Stimulated activated CD8-positive, alpha-beta memory T cell treated with anti-CD3 and anti-CD28 coated beads, Interleukin-4, amount 100 ng/mL, for 48 hours (primary cell): ENCODE data around the gene NTSR2.

Experiments used
- DNase-seq: peaks from one replicate; pipeline ENCODE4 v3.0.0-alpha.2; 2020

Gene NTSR2, protein sequence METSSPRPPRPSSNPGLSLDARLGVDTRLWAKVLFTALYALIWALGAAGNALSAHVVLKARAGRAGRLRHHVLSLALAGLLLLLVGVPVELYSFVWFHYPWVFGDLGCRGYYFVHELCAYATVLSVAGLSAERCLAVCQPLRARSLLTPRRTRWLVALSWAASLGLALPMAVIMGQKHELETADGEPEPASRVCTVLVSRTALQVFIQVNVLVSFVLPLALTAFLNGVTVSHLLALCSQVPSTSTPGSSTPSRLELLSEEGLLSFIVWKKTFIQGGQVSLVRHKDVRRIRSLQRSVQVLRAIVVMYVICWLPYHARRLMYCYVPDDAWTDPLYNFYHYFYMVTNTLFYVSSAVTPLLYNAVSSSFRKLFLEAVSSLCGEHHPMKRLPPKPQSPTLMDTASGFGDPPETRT

DNA sequence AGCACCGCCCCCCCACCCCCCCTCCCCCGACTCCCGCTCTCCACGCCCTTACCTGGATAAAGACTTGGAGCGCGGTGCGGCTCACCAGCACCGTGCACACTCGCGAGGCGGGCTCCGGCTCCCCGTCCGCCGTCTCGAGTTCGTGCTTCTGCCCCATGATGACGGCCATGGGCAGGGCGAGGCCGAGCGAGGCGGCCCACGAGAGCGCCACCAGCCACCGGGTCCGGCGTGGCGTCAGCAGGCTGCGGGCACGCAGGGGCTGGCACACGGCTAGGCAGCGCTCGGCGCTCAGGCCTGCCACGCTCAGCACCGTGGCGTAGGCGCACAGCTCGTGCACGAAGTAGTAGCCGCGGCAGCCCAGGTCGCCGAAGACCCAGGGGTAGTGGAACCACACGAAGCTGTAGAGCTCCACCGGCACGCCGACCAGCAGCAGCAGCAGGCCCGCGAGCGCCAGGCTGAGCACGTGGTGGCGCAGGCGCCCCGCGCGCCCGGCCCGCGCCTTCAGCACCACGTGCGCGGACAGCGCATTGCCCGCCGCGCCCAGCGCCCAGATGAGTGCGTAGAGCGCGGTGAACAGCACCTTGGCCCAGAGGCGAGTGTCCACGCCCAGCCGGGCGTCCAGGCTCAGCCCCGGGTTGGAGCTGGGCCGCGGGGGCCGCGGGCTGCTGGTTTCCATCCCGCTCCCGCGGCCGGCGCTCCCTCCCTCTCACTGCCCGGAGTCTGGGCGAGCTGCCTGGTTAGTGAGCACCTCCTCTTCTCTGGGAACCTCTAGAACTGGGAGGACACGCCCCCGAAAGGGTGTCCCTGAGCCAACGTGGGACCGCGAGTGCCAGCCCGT, at the start of gene NTSR2:
NTSR2 (minus strand) TSS at position 742 of the 838 bp plus-strand sequence; CDS start at position 676, 66 bp downstream.
- peak; percentile 47 for DNase-seq

DNA sequence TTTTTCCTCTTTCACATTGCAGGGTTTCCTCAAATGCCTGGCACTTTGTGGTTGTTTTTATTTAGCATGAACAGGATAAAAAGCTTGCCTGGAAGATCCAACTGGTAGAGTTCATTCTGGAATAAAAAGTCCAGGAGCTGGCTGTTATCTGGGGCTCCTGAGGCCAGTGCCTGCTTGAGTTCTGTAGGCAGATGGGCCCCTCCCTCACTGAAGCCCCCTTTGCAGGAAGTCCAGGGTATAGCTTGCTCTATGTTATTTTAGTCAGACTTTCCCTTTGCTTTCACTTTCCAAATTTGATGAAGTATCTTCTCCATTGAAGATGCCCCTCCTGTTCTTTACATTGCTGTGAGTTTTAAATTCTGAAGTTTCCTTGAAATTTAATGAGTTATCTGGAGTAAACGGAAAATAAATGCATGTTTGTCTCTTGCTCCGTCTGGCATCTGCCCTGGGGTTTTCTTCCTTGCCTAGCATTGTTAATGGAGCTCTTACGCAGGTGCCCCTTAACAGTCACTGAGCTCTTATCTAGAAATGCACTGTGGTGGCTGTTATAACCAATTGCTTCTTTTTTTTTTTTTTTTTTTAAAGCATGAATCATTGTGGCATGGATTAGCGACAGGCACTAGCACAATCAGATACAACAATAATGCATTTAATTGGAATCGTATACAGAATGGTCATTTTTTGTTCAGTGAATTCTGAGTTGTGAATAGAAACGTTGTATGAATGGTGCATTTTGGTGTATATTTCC, 49.4 kb upstream of the NTSR2 start:
- no peak for DNase-seq

DNA sequence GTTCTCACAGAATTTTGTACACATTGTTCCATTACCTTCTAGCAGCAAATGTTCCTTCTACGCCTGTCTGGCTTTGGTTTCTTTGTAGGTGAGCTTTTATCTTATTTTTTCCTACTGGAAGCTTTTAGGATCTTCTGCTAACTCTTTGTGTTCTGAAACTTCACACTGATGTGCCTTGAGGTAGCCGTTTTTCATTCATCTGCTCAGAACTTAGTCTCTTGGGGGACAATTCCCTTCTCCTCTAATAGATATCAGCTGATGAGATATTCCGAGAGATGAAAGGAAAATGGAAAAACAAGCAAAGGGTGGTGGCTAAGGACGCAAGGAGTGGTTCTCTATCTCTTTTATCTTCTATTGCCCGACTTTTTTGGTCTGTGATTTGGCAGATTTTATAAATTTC, 48.6 kb upstream of the NTSR2 start:
- DNase-seq = no peak

- no peak for DNase-seq
Observed at GRCh38 chr2:11717623-11718022, 47.6 kb upstream of the NTSR2 start.

GRCh38 chr2:11716689-11717321, 46.8 kb upstream of the NTSR2 start:
- no peak for DNase-seq

- DNase-seq = no peak
Observed at GRCh38 chr2:11715987-11716652, 46.1 kb upstream of the NTSR2 start.

DNA sequence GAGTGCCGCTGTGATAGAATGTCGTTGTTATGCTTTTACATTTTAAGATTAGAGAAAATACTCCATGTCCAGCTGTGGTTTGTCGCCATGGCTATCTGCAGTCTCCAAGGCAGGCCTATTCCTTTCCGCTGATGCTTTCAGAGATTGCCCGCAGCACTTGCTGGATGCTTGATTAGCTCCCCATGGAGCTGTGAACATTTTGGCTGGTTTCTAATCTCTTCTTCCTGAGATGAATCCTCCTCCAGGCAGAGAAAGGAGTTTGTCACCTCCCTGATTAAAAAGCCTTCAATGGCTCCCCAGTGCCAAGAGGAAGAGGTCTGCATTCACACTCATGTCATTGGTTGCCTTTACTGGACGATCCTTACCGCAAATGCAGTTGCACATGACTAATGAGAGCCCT, 43.8 kb upstream of the NTSR2 start:
- DNase-seq = no peak

- no peak for DNase-seq
Observed at GRCh38 chr2:11712866-11713265, 42.9 kb upstream of the NTSR2 start.

GRCh38 chr2:11711751-11712150, 41.8 kb upstream of the NTSR2 start:
- DNase-seq = no peak

DNA sequence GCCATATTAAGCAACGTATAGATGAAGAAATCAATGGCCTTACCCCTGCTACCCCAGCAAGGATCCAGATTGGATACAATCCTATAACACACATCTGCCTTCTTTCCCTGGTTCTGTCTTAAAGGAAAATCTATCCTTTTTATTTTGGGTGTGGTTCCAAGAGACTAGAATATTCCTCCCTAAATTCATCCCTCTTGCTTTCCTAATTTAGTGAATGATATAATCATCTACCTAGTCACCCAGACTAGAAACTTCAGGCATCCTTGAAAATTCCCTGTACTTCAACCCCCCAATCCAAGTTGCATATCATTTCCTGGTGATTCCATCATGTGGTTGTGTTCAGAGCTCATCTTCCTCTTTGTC, 41.3 kb upstream of the NTSR2 start:
- DNase-seq = no peak

DNA sequence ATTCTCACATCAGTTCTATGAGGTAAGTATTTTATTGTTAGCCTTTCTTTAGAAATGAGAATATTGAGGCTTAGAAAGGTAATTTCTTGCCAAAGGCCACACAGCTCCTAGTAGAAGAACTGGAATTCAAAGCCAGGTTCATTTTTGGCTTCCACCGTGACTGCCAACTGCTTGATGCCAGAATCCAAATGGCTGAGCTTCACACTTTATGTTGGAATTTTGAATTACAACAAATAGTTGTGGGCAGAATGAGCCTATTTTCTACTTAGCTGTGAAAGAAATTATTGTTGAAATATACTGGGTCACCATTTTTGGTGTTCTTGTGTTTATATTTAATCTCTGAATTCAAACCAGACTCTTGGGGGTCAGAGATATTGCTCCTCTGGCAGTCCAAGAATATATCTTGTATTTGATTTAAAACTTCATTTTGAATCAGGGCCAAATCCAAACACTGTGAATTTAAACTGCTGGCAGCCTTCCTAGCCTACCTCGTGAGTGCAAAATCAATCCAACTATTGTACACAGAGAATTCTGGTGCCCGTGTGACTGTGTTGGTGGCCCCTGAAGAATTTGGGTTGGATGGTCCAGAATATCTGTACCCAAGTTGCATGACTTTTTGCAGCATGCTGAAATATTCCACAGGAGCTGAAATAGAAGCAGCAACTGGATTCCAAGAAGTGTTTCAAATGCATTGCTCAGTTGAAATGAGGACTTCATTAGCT, 40.8 kb upstream of the NTSR2 start:
- DNase-seq = no peak

DNA sequence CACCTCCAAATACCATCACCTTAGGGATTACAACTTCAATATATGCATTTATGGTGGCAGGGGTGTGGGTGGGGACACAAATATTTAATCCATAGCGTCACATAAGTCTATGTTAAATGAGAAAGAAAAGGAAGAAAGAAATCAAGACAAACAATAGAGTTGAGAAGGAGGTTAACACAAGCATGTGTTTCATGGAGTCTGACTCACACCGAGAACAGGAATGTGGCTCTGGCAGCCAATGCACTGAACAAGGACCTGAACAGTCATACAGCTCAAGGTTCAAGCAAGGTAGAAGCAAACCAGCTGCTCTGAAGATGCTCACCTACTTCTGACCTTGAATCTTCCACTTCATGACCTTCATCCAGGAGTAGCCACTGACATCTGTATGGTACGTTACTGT, 40.2 kb upstream of the NTSR2 start:
- no peak for DNase-seq

DNA sequence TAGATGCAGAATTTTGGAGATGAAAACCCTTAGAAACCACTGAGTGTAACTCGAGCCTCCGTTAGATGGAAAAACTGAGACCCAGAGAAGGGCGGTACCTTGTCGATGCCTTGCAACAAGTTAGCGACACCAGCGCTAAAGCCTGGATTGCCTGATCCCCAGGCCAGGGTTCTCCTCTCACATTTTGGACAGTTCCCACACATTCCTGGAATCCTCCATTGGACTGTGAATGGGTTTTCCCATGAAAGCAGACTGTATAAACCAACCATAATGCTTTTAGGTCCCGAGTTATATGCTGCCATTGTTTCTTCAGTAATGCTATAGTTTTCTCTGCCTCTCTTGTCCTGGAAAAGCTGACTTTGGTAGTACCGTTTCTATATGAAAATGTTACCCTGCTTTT, 39.3 kb upstream of the NTSR2 start:
- no peak for DNase-seq

DNA sequence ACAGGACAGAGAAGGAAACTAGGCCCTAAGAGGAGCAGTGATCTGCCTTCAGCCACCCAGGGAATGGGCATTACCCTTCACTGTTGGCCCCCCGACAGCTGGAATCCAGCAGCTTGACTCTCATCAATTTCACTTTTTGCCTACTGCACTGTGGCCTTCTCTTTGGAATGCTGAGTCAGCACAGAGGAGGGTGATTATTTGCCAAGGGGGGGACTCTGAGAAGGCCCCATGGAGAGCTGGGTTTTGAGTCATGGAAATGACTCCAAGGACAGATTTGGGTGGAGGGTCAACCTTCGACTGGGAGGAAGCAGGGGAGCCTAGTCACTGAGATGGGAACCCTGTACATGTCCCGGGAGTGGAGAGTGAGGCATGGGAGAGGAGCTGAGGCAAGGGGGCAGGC, 38.1 kb upstream of the NTSR2 start:
- no peak for DNase-seq

GRCh38 chr2:11705711-11706110, 35.7 kb upstream of the NTSR2 start:
- no peak for DNase-seq

GRCh38 chr2:11705063-11705462, 35.1 kb upstream of the NTSR2 start:
- no peak for DNase-seq

DNA sequence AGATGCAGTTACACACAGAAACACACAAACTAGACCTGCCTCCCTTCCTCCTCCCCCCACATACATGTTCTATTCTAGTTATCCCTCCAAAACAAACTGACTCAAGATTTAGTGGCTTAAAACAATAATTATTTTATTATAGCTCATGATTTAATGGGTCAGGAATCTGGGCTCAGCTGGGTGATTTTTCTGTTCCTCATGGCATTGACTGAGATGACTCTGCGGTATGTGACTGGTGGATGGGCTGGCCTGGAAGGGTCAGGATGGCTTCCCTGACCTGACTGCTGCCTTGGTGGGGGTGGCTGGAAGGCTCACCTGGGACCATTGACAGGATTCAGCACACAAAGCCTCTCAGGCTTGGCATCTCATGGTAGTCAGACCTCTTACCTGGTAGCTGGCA, 33.7 kb upstream of the NTSR2 start:
- DNase-seq = no peak

- no peak for DNase-seq
Observed at GRCh38 chr2:11702946-11703345, 33.0 kb upstream of the NTSR2 start.

DNA sequence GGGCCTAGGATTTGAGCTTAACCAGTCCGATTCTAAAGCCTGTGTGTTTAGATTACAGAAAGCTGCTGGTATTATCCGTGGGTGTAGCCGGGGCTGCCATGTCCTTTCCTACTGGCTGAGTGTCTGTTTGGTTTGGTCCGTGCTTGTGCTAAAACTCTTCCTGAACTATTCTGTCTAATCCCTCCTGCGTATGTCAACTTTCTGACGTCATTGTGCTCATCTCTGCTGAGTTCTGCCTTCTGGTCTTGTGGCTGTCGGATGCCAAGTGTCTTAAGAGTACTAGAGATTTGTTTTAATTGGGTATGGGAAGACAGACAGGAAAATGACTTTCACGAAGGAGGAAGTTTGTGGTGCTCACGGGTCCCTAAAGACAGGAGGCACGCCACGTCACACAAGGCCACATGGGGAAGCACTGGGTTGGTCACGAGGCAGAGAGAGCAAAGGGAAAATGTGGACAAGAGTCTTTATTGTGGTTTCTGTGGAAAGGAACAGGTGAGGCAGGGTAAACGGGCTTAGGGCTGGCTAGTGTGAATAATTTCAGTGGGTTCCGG, 31.8 kb upstream of the NTSR2 start:
- DNase-seq = no peak

DNA sequence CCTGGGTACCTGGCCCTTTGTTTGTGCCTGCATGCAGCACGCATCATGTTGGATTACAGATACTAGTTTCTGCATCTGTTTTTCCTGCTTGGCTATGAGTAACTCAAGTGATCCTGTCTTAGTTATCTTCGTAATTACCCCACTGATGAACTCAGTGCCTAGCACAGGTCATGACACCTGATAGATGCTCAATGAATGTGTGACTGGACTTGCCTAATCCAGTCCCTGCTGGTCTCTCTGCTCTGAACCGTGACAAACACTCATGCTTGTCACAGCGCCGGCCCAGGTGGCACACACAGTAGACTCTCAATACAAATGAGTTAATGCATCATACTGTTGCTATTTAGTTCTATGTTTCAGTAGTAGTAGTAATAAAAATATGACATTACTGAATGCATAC, 31.2 kb upstream of the NTSR2 start:
- DNase-seq = no peak
